Small intestine (tissue), 7 donors: Measurements from ENCODE around the gene BTBD8. TPM values are rescaled to one million over a fixed set of nuclear protein-coding genes. Genes with fewer than 3 reads are reported as not detected.

Experiments
- DNase-seq, 2 donors: peaks; one replicate each; pipeline versions ENCODE4 v3.0.0 to v3.0.0-alpha.2; 2013
- FAIRE-seq: peaks from 2 replicates; lab custom pipeline; 2012; peaks lifted over from hg19 to GRCh38; lab: Jason Lieb, UNC
- H3K27ac ChIP-seq, 3 donors: one replicate each; pipeline ENCODE4 v1.5.1; 2013; ENCODE audit warnings: low read length in 2 of 3, mild to moderate bottlenecking in 2 of 3, control low read depth in 1 of 3, inconsistent platforms in 1 of 3, low read depth in 1 of 3, moderate library complexity in 1 of 3
- H3K27me3 ChIP-seq, 3 donors: one replicate each; pipeline ENCODE4 v1.6.1; 2013; ENCODE audit warnings: low read length in 3 of 3, inconsistent platforms in 1 of 3; ENCODE audit not compliant: control insufficient read depth in 3 of 3, insufficient read depth in 3 of 3
- H3K36me3 ChIP-seq, 3 donors: one replicate each; pipeline ENCODE4 v1.6.1; 2013; ENCODE audit warnings: low read length in 3 of 3, inconsistent platforms in 1 of 3, low read depth in 1 of 3, mild to moderate bottlenecking in 1 of 3, moderate library complexity in 1 of 3; ENCODE audit not compliant: control insufficient read depth in 3 of 3, insufficient read depth in 2 of 3
- H3K4me1 ChIP-seq, 3 donors: one replicate each; pipeline ENCODE4 v1.6.1; 2013; ENCODE audit warnings: low read length in 2 of 3, inconsistent platforms in 1 of 3, low read depth in 1 of 3, mild to moderate bottlenecking in 1 of 3, moderate library complexity in 1 of 3; ENCODE audit not compliant: control insufficient read depth in 3 of 3, insufficient read depth in 2 of 3
- H3K4me3 ChIP-seq, 3 donors: one replicate each; pipeline ENCODE4 v1.5.1; 2013; ENCODE audit warnings: low read length in 3 of 3, control low read depth in 1 of 3, inconsistent platforms in 1 of 3, low read depth in 1 of 3, mild to moderate bottlenecking in 1 of 3, moderate library complexity in 1 of 3
- H3K9me3 ChIP-seq, 2 donors: one replicate each; pipeline ENCODE4 v1.6.1; 2013; ENCODE audit warnings: low read depth in 1 of 2, low read length in 1 of 2; ENCODE audit not compliant: control insufficient read depth in 2 of 2, insufficient read depth in 1 of 2
- WGBS, 3 donors: extraction: QIAGEN DNeasy Blood & Tissue Kit; methylation state at CpG; one replicate each; pipeline ENCODE4 v1.1.7; 2013; 5-methylcytosine and 5-hydroxymethylcytosine counted together
- polyA plus RNA-seq, 4 donors: library from polyadenylated mRNA; stranded (reverse) in 3 of 4; unstranded in 1 of 4; fragments of 200-250 nt in 3 of 4; fragments of 120-200 nt in 1 of 4; gene quantifications; one replicate each; pipeline versions ENCODE4 v1.2.1 to v1.2.3, GENCODE V29; 2013
- donor health status: healthy with polysubstance abuse.
- donor health status: control.
- donor health status: control.
- donor health status: Bipolar disorder and iron deficiency.
- donor health status: healthy.

The BTBD8 gene
- polyA plus RNA-seq, 4 donors: 0.27 to 9.8 (median 2.1) TPM

- H3K36me3 ChIP-seq: no peaks in the 10 kb centered on the region
- FAIRE-seq (no peak), DNase-seq (no peak)
- no peak overlapping the region for H3K27ac ChIP-seq
- H3K4me1 ChIP-seq: peaks cover 0 to 8% (median 5%) of the 10 kb centered on the region in 3 donors
- no peaks in the 10 kb centered on the region for H3K27me3 ChIP-seq
- H3K9me3 ChIP-seq: peaks cover 0 to 3% of the 10 kb centered on the region in 2 donors
- 94 to 96% (median 94%) methylated on average over 7 of the region's 7 CpGs for WGBS, 3 donors
- H3K4me3 ChIP-seq: peak overlapping the region in 2 of 3 donors; percentile 82 to 89
Measured at GRCh38 chr1:92079441-92079840, 704 bp upstream of the BTBD8 start.

GRCh38 chr1:92081031-92081430 lies 886 bp downstream of the BTBD8 start:
- H3K9me3 ChIP-seq: peaks cover 0 to 16% of the 10 kb centered on the region in 2 donors
- DNase-seq (no peak), FAIRE-seq (no peak)
- no peaks in the 10 kb centered on the region for H3K27me3 ChIP-seq
- H3K36me3 ChIP-seq: peaks cover 0 to 2% (median 0%) of the 10 kb centered on the region in 3 donors
- peak overlapping the region in 2 of 3 donors; percentile 82 to 89 for H3K4me3 ChIP-seq
- 10 to 30% (median 24%) methylated on average over 4 of the region's 4 CpGs for WGBS, 3 donors
- H3K4me1 ChIP-seq: peaks cover 0 to 8% (median 5%) of the 10 kb centered on the region in 3 donors
- peak overlapping the region in 1 of 3 donors; percentile 81 for H3K27ac ChIP-seq

- no peak overlapping the region for H3K27ac ChIP-seq
- no peaks in the 10 kb centered on the region for H3K27me3 ChIP-seq
- peaks cover 0 to 25% of the 10 kb centered on the region in 2 donors for H3K9me3 ChIP-seq
- no peak for DNase-seq
- 93 to 97% (median 97%) methylated on average over 1 of the region's 1 CpG for WGBS, 3 donors
- H3K36me3 ChIP-seq: peaks cover 0 to 2% (median 0%) of the 10 kb centered on the region in 3 donors
- no peak for FAIRE-seq
- H3K4me1 ChIP-seq: peaks cover 0 to 6% (median 5%) of the 10 kb centered on the region in 3 donors
- H3K4me3 ChIP-seq: no peak overlapping the region
Measured at GRCh38 chr1:92084651-92085050, 4.5 kb downstream of the BTBD8 start.

GRCh38 chr1:92085727-92086126 lies 5.6 kb downstream of the BTBD8 start:
- WGBS, 3 donors: 93 to 95% (median 95%) methylated on average over 4 of the region's 4 CpGs
- H3K27ac ChIP-seq: no peak overlapping the region
- H3K4me1 ChIP-seq: peaks cover 0 to 5% (median 3%) of the 10 kb centered on the region in 3 donors
- no peak overlapping the region for H3K4me3 ChIP-seq
- peaks cover 0 to 25% of the 10 kb centered on the region in 2 donors for H3K9me3 ChIP-seq
- no peaks in the 10 kb centered on the region for H3K27me3 ChIP-seq
- FAIRE-seq (no peak), DNase-seq (no peak)
- H3K36me3 ChIP-seq: peaks cover 0 to 4% (median 0%) of the 10 kb centered on the region in 3 donors

GRCh38 chr1:92087542-92087941 lies 7.4 kb downstream of the BTBD8 start:
- no peak for DNase-seq
- no peaks in the 10 kb centered on the region for H3K27me3 ChIP-seq
- H3K9me3 ChIP-seq: peaks cover 0 to 25% of the 10 kb centered on the region in 2 donors
- H3K4me1 ChIP-seq: no peaks in the 10 kb centered on the region
- no peak overlapping the region for H3K4me3 ChIP-seq
- no peak for FAIRE-seq
- 88 to 100% (median 100%) methylated on average over 1 of the region's 1 CpG for WGBS, 3 donors
- peaks cover 0 to 4% (median 0%) of the 10 kb centered on the region in 3 donors for H3K36me3 ChIP-seq
- H3K27ac ChIP-seq: no peak overlapping the region

- H3K9me3 ChIP-seq: peaks cover 0 to 3% of the 10 kb centered on the region in 2 donors
- no peak overlapping the region for H3K4me3 ChIP-seq
- no peaks in the 10 kb centered on the region for H3K4me1 ChIP-seq
- H3K27me3 ChIP-seq: no peaks in the 10 kb centered on the region
- no peak for DNase-seq
- FAIRE-seq: no peak
- H3K27ac ChIP-seq: no peak overlapping the region
- peaks cover 0 to 2% (median 0%) of the 10 kb centered on the region in 3 donors for H3K36me3 ChIP-seq
- WGBS, 3 donors: 94 to 97% (median 95%) methylated on average over 5 of the region's 5 CpGs
Measured at GRCh38 chr1:92091625-92092024, 11.5 kb downstream of the BTBD8 start.

GRCh38 chr1:92094090-92094489 lies 13.9 kb downstream of the BTBD8 start:
- WGBS, 3 donors: 62 to 73% (median 73%) methylated on average over 2 of the region's 2 CpGs
- DNase-seq (no peak), FAIRE-seq (no peak)
- Histone ChIP-seq H3K36me3 (peaks cover 0 to 2% (median 0%) of the 10 kb centered on the region in 3 donors), H3K4me3 (no peak overlapping the region), H3K4me1 (no peaks in the 10 kb centered on the region), H3K9me3 (no peaks in the 10 kb centered on the region), H3K27me3 (no peaks in the 10 kb centered on the region), H3K27ac (no peak overlapping the region)

GRCh38 chr1:92094595-92094994 lies 14.4 kb downstream of the BTBD8 start:
- Histone ChIP-seq H3K27ac (no peak overlapping the region), H3K27me3 (no peaks in the 10 kb centered on the region), H3K9me3 (no peaks in the 10 kb centered on the region), H3K4me1 (no peaks in the 10 kb centered on the region), H3K36me3 (peaks cover 0 to 2% (median 0%) of the 10 kb centered on the region in 3 donors), H3K4me3 (no peak overlapping the region)
- 73 to 93% (median 92%) methylated on average over 1 of the region's 1 CpG for WGBS, 3 donors
- FAIRE-seq: no peak
- DNase-seq: peak in 1 of 2 donors; percentile 16

GRCh38 chr1:92095874-92096273 lies 15.7 kb downstream of the BTBD8 start:
- no peaks in the 10 kb centered on the region for H3K4me1 ChIP-seq
- no peak overlapping the region for H3K27ac ChIP-seq
- no peaks in the 10 kb centered on the region for H3K36me3 ChIP-seq
- no peak overlapping the region for H3K4me3 ChIP-seq
- FAIRE-seq (no peak), DNase-seq (no peak)
- WGBS, 3 donors: 92 to 95% (median 93%) methylated on average over 5 of the region's 5 CpGs
- H3K9me3 ChIP-seq: no peaks in the 10 kb centered on the region
- no peaks in the 10 kb centered on the region for H3K27me3 ChIP-seq
